Retina (tissue), 1 donor: ENCODE measurements around the gene KCND2.
"Not testable (repeated sequence)": the region's sequence is repeated elsewhere in the genome, so short reads cannot be mapped to it uniquely, and the experiment has no call there.

Source experiments
- DNase-seq: peaks from one replicate; pipeline ENCODE4 v3.0.0-alpha.2; 2016

KCND2 gene

GRCh38 chr7:120588862-120589261 is 315.9 kb downstream of the KCND2 start:
- DNase-seq, result no peak

GRCh38 chr7:120600607-120601006 is 327.6 kb downstream of the KCND2 start:
- DNase-seq, result no peak

- DNase-seq, result no peak
Measured at GRCh38 chr7:120603366-120603765, 330.4 kb downstream of the KCND2 start.

- DNase-seq, result no peak
Measured at GRCh38 chr7:120609136-120609753, 336.3 kb downstream of the KCND2 start.

GRCh38 chr7:120611975-120612374 is 339.0 kb downstream of the KCND2 start:
- DNase-seq, result no peak

GRCh38 chr7:120615703-120616102 is 342.7 kb downstream of the KCND2 start:
- DNase-seq, result no peak

- no peak for DNase-seq
Measured at GRCh38 chr7:120617275-120617674, 344.3 kb downstream of the KCND2 start.

GRCh38 chr7:120628251-120628650 is 355.3 kb downstream of the KCND2 start:
- DNase-seq, result no peak

- no peak for DNase-seq
Measured at GRCh38 chr7:120639884-120640283, 366.9 kb downstream of the KCND2 start.

- DNase-seq, result no peak
Measured at GRCh38 chr7:120645966-120646365, 373.0 kb downstream of the KCND2 start.

GRCh38 chr7:120654241-120654640 is 381.3 kb downstream of the KCND2 start:
- DNase-seq, result no peak

- no peak for DNase-seq
Measured at GRCh38 chr7:120658516-120658915, 385.5 kb downstream of the KCND2 start.

GRCh38 chr7:120662291-120662690 is 389.3 kb downstream of the KCND2 start:
- no peak for DNase-seq

GRCh38 chr7:120665068-120665467 is 392.1 kb downstream of the KCND2 start:
- DNase-seq, result no peak

GRCh38 chr7:120675076-120675475 is 402.1 kb downstream of the KCND2 start:
- no peak for DNase-seq

GRCh38 chr7:120677535-120677934 is 404.6 kb downstream of the KCND2 start:
- no peak for DNase-seq

- DNase-seq, result no peak
Measured at GRCh38 chr7:120680985-120681384, 408.0 kb downstream of the KCND2 start.

- DNase-seq, result no peak
Measured at GRCh38 chr7:120684463-120684862, 411.5 kb downstream of the KCND2 start.

GRCh38 chr7:120691915-120692314 is 418.9 kb downstream of the KCND2 start:
- no peak for DNase-seq

- no peak for DNase-seq
Measured at GRCh38 chr7:120695848-120696247, 422.9 kb downstream of the KCND2 start.

- no peak for DNase-seq
Measured at GRCh38 chr7:120700796-120701195, 427.8 kb downstream of the KCND2 start.

- DNase-seq, result not testable (repeated sequence)
Measured at GRCh38 chr7:120702408-120702807, 429.4 kb downstream of the KCND2 start.

GRCh38 chr7:120703585-120704240 is 430.7 kb downstream of the KCND2 start:
- DNase-seq, result no peak

- DNase-seq, result no peak
Measured at GRCh38 chr7:120709252-120709971, 436.4 kb downstream of the KCND2 start.
